GM12865 (cell line): ENCODE measurements around the gene RGS6.

Experiments used
- DNase-seq: peaks from one replicate; pipeline ENCODE4 v3.0.0; 2010; ENCODE audit warnings: low read depth
- H3K4me3 ChIP-seq: 2 replicates; pipeline ENCODE4 v1.5.1; 2011; ENCODE audit warnings: mild to moderate bottlenecking, low read depth, low read length, control low read depth
- CTCF ChIP-seq: IDR thresholded peaks from 2 replicates; pipeline ENCODE4 v1.5.1; 2011; ENCODE audit warnings: low read length, control low read depth, low read depth, inconsistent platforms; ENCODE audit not compliant: insufficient read depth; ENCODE audit errors: missing control alignments

RGS6 gene

GRCh38 chr14:72311116-72311515, 378.9 kb downstream of the RGS6 start:
- TF ChIP-seq CTCF: no peak
- DNase-seq: no peak
- H3K4me3 ChIP-seq: no peak overlapping the region

- H3K4me3 ChIP-seq: no peak overlapping the region
- TF ChIP-seq CTCF: no peak
- no peak for DNase-seq
These were observed 379.3 kb downstream of the RGS6 start for GRCh38 chr14:72311516-72311915.

GRCh38 chr14:72314808-72315435, 382.7 kb downstream of the RGS6 start:
- no peak for TF ChIP-seq CTCF
- no peak overlapping the region for H3K4me3 ChIP-seq
- no peak for DNase-seq

GRCh38 chr14:72315714-72316113, 383.5 kb downstream of the RGS6 start:
- no peak for TF ChIP-seq CTCF
- DNase-seq: peak; percentile 18
- H3K4me3 ChIP-seq: no peak overlapping the region

GRCh38 chr14:72318648-72319047, 386.4 kb downstream of the RGS6 start:
- TF ChIP-seq CTCF: no peak
- no peak overlapping the region for H3K4me3 ChIP-seq
- DNase-seq: peak; percentile 69

- no peak for DNase-seq
- H3K4me3 ChIP-seq: no peak overlapping the region
- TF ChIP-seq CTCF: no peak
These were observed 399.8 kb downstream of the RGS6 start for GRCh38 chr14:72332046-72332445.

- DNase-seq: no peak
- H3K4me3 ChIP-seq: no peak overlapping the region
- no peak for TF ChIP-seq CTCF
These were observed 400.6 kb downstream of the RGS6 start for GRCh38 chr14:72332871-72333270.
